BLaER1 (cell line): ENCODE data around the gene SLC6A11.

Source experiments
- H3K27ac ChIP-seq: shearing (Covaris generic); formaldehyde crosslinking; 2 replicates; pipeline ENCODE4 v1.8.1; 2022
- H3K27me3 ChIP-seq: shearing (Covaris generic); formaldehyde crosslinking; 2 replicates; pipeline ENCODE4 v1.8.1; 2022
- H3K36me3 ChIP-seq: shearing (Covaris generic); formaldehyde crosslinking; 2 replicates; pipeline ENCODE4 v1.8.1; 2022
- H3K4me1 ChIP-seq: shearing (Covaris generic); formaldehyde crosslinking; 2 replicates; pipeline ENCODE4 v1.8.1; 2022
- H3K4me2 ChIP-seq: shearing (Covaris generic); formaldehyde crosslinking; 2 replicates; pipeline ENCODE4 v1.8.1; 2022
- H3K4me3 ChIP-seq: shearing (Covaris generic); formaldehyde crosslinking; 2 replicates; pipeline ENCODE4 v1.8.1; 2022
- H3K9ac ChIP-seq: shearing (Covaris generic); formaldehyde crosslinking; 2 replicates; pipeline ENCODE4 v1.8.1; 2022
- H3K9me3 ChIP-seq: shearing (Covaris generic); formaldehyde crosslinking; 2 replicates; pipeline ENCODE4 v1.8.1; 2022
- H4K20me1 ChIP-seq: shearing (Covaris generic); formaldehyde crosslinking; 2 replicates; pipeline ENCODE4 v1.8.1; 2022
- Cebpa-rat ChIP-seq: shearing (Covaris generic); IDR thresholded peaks from 2 replicates; pipeline ENCODE4 v1.8.1; 2022

SLC6A11 gene

GRCh38 chr3:10933021-10933420, 117.0 kb downstream of the SLC6A11 start:
- Histone ChIP-seq H3K9ac (no peak overlapping the region), H3K27me3 (no peaks in the 10 kb centered on the region), H3K36me3 (no peaks in the 10 kb centered on the region), H3K4me3 (no peak overlapping the region), H3K9me3 (no peaks in the 10 kb centered on the region), H4K20me1 (no peaks in the 10 kb centered on the region), H3K4me2 (no peak overlapping the region), H3K27ac (no peak overlapping the region), H3K4me1 (peaks cover 24% of the 10 kb centered on the region)
- no peak for TF ChIP-seq Cebpa-rat

GRCh38 chr3:10933470-10933804, 117.4 kb downstream of the SLC6A11 start:
- no peak for TF ChIP-seq Cebpa-rat
- H4K20me1 ChIP-seq: no peaks in the 10 kb centered on the region
- H3K4me3 ChIP-seq: no peak overlapping the region
- H3K9me3 ChIP-seq: no peaks in the 10 kb centered on the region
- H3K9ac ChIP-seq: no peak overlapping the region
- H3K27ac ChIP-seq: no peak overlapping the region
- no peaks in the 10 kb centered on the region for H3K27me3 ChIP-seq
- peaks cover 20% of the 10 kb centered on the region for H3K4me1 ChIP-seq
- H3K36me3 ChIP-seq: no peaks in the 10 kb centered on the region
- no peak overlapping the region for H3K4me2 ChIP-seq

- no peak for TF ChIP-seq Cebpa-rat
- Histone ChIP-seq H3K9me3 (no peaks in the 10 kb centered on the region), H3K4me1 (peaks cover 15% of the 10 kb centered on the region), H4K20me1 (no peaks in the 10 kb centered on the region), H3K4me3 (no peak overlapping the region), H3K27me3 (no peaks in the 10 kb centered on the region), H3K27ac (no peak overlapping the region), H3K4me2 (no peak overlapping the region), H3K36me3 (no peaks in the 10 kb centered on the region), H3K9ac (no peak overlapping the region)
Measured at GRCh38 chr3:10933805-10934481, 117.9 kb downstream of the SLC6A11 start.

GRCh38 chr3:10935028-10935427, 119.0 kb downstream of the SLC6A11 start:
- Histone ChIP-seq H3K9ac (no peak overlapping the region), H4K20me1 (no peaks in the 10 kb centered on the region), H3K9me3 (no peaks in the 10 kb centered on the region), H3K4me2 (no peak overlapping the region), H3K4me1 (peaks cover 14% of the 10 kb centered on the region), H3K4me3 (no peak overlapping the region), H3K36me3 (no peaks in the 10 kb centered on the region), H3K27ac (no peak overlapping the region), H3K27me3 (no peaks in the 10 kb centered on the region)
- no peak for TF ChIP-seq Cebpa-rat

- Histone ChIP-seq H3K27ac (no peak overlapping the region), H3K4me1 (peaks cover 14% of the 10 kb centered on the region), H3K4me2 (peak overlapping the region; percentile 35), H3K9me3 (no peaks in the 10 kb centered on the region), H3K36me3 (no peaks in the 10 kb centered on the region), H3K4me3 (no peak overlapping the region), H3K27me3 (no peaks in the 10 kb centered on the region), H3K9ac (no peak overlapping the region), H4K20me1 (no peaks in the 10 kb centered on the region)
- no peak for TF ChIP-seq Cebpa-rat
Measured at GRCh38 chr3:10935846-10936631, 120.0 kb downstream of the SLC6A11 start.

GRCh38 chr3:10936686-10937085, 120.7 kb downstream of the SLC6A11 start:
- H3K9ac ChIP-seq: no peak overlapping the region
- peaks cover 14% of the 10 kb centered on the region for H3K4me1 ChIP-seq
- H3K36me3 ChIP-seq: no peaks in the 10 kb centered on the region
- no peaks in the 10 kb centered on the region for H3K27me3 ChIP-seq
- no peak for TF ChIP-seq Cebpa-rat
- no peaks in the 10 kb centered on the region for H3K9me3 ChIP-seq
- H4K20me1 ChIP-seq: no peaks in the 10 kb centered on the region
- peak overlapping the region; percentile 35; the same call in 1 of the 2 replicates for H3K4me2 ChIP-seq
- H3K4me3 ChIP-seq: no peak overlapping the region
- no peak overlapping the region for H3K27ac ChIP-seq

GRCh38 chr3:10937141-10937825, 121.3 kb downstream of the SLC6A11 start:
- TF ChIP-seq Cebpa-rat: no peak
- Histone ChIP-seq H3K4me3 (no peak overlapping the region), H3K4me1 (peaks cover 14% of the 10 kb centered on the region), H3K27ac (no peak overlapping the region), H3K9ac (no peak overlapping the region), H3K36me3 (no peaks in the 10 kb centered on the region), H4K20me1 (no peaks in the 10 kb centered on the region), H3K4me2 (no peak overlapping the region), H3K9me3 (peaks cover 3% of the 10 kb centered on the region), H3K27me3 (no peaks in the 10 kb centered on the region)

GRCh38 chr3:10939556-10939955, 123.5 kb downstream of the SLC6A11 start:
- no peaks in the 10 kb centered on the region for H3K27me3 ChIP-seq
- H3K4me2 ChIP-seq: no peak overlapping the region
- no peaks in the 10 kb centered on the region for H4K20me1 ChIP-seq
- no peak for TF ChIP-seq Cebpa-rat
- peaks cover 14% of the 10 kb centered on the region for H3K4me1 ChIP-seq
- H3K36me3 ChIP-seq: no peaks in the 10 kb centered on the region
- no peak overlapping the region for H3K9ac ChIP-seq
- H3K4me3 ChIP-seq: no peak overlapping the region
- H3K27ac ChIP-seq: no peak overlapping the region
- H3K9me3 ChIP-seq: peaks cover 11% of the 10 kb centered on the region

GRCh38 chr3:10940106-10940505, 124.1 kb downstream of the SLC6A11 start:
- Histone ChIP-seq H3K27me3 (no peaks in the 10 kb centered on the region), H3K36me3 (no peaks in the 10 kb centered on the region), H3K4me3 (no peak overlapping the region), H4K20me1 (no peaks in the 10 kb centered on the region), H3K27ac (no peak overlapping the region), H3K9me3 (peaks cover 11% of the 10 kb centered on the region), H3K4me1 (peaks cover 14% of the 10 kb centered on the region), H3K4me2 (no peak overlapping the region), H3K9ac (no peak overlapping the region)
- TF ChIP-seq Cebpa-rat: no peak

GRCh38 chr3:10941972-10942371, 125.9 kb downstream of the SLC6A11 start:
- H3K36me3 ChIP-seq: no peaks in the 10 kb centered on the region
- H3K27me3 ChIP-seq: no peaks in the 10 kb centered on the region
- H3K4me3 ChIP-seq: no peak overlapping the region
- H4K20me1 ChIP-seq: no peaks in the 10 kb centered on the region
- H3K4me1 ChIP-seq: no peaks in the 10 kb centered on the region
- H3K9me3 ChIP-seq: peaks cover 11% of the 10 kb centered on the region
- H3K27ac ChIP-seq: no peak overlapping the region
- H3K9ac ChIP-seq: no peak overlapping the region
- TF ChIP-seq Cebpa-rat: no peak
- no peak overlapping the region for H3K4me2 ChIP-seq
